Fibroblast of mammary gland (primary cell): ENCODE data around the gene CASTOR1.

ENCODE experiments used
- DNase-seq: peaks from one replicate; pipeline ENCODE4 v3.0.0-alpha.2; 2010; ENCODE audit warnings: low read depth
- H3K4me3 ChIP-seq: 2 replicates; pipeline ENCODE4 v1.5.1; 2011; ENCODE audit warnings: low read depth, mild to moderate bottlenecking, low read length, moderate library complexity; ENCODE audit not compliant: control insufficient read depth
- CTCF ChIP-seq: conservative IDR thresholded peaks from 2 replicates; pipeline ENCODE4 v1.5.1; 2011; ENCODE audit warnings: low read depth, low read length, inconsistent platforms; ENCODE audit not compliant: control insufficient read depth, insufficient read depth

Gene CASTOR1

GRCh38 chr22:30289980-30290313 lies 642 bp upstream of the CASTOR1 start:
- H3K4me3 ChIP-seq = peak overlapping the region; percentile 40
- no peak for TF ChIP-seq CTCF
- DNase-seq = no peak

- TF ChIP-seq CTCF = no peak
- H3K4me3 ChIP-seq = peak overlapping the region; percentile 53
- DNase-seq = no peak
Observed at GRCh38 chr22:30288419-30289140, 725 bp downstream of the CASTOR1 start.

- peak; percentile 88 for DNase-seq
- peak overlapping the region; percentile 53 for H3K4me3 ChIP-seq
Observed at GRCh38 chr22:30287648-30288418, 1.5 kb downstream of the CASTOR1 start.

GRCh38 chr22:30286813-30287647 lies 2.3 kb downstream of the CASTOR1 start:
- DNase-seq = peak; percentile 45
- H3K4me3 ChIP-seq = no peak overlapping the region
- TF ChIP-seq CTCF = peak; percentile 72

More at GRCh38 chr22:30287648-30288418, 1.5 kb downstream of the CASTOR1 start:
- TF ChIP-seq CTCF = peak; percentile 60

GRCh38 chr22:30286331-30286730 lies 3.0 kb downstream of the CASTOR1 start:
- no peak for DNase-seq

More at GRCh38 chr22:30286331-30286730, 3.0 kb downstream of the CASTOR1 start:
- no peak overlapping the region for H3K4me3 ChIP-seq
- no peak for TF ChIP-seq CTCF
